Prostate gland (tissue), 2 donors: ENCODE measurements around the gene MIER2.
"Not testable (repeated sequence)": the region's sequence is repeated elsewhere in the genome, so short reads cannot be mapped to it uniquely, and the experiment has no call there.

Experiments used
- POLR2A ChIP-seq: fragments of 450-650 bp; IDR thresholded peaks from one replicate; pipeline ENCODE4 v1.6.1; 2016; ENCODE audit warnings: antibody characterized with exemption, mild to moderate bottlenecking
- POLR2AphosphoS5 ChIP-seq: sonication (generic); formaldehyde crosslinking; IDR thresholded peaks from one replicate; pipeline ENCODE4 v1.6.1; 2017; ENCODE audit warnings: antibody characterized with exemption
- TF ChIP-seq, protein P1 (sequence below), 4 experiments: fragments of 200-600 bp in 2 of 4; fragments of 450-650 bp in 2 of 4; sonication (generic) in 2 of 4; IDR thresholded peaks; 1 replicate in 3 of 4; 2 replicates in 1 of 4; pipeline ENCODE4 v1.5.1; 2016 to 2019; ENCODE audit warnings: antibody characterized with exemption in 4 of 4, mild to moderate bottlenecking in 2 of 4, moderate library complexity in 2 of 4

DNA sequence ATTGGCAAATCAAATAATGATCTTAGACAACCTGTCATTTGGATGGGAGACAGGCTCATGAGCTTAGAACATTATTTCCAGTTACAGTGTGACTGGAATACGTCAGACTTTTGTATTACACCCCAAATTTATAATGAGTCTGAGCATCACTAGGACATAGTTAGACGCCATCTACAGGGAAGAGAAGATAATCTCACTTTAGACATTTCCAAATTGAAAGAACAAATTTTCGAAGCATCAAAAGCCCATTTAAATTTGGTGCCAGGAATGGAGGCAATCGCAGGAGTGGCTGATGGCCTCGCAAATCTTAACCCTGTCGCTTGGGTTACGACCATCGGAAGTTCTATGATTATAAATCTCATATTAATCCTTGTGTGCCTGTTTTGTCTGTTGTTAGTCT is 41.6 kb upstream of the MIER2 start:
- TF ChIP-seq POLR2AphosphoS5, POLR2A: not testable (repeated sequence)
- TF ChIP-seq, protein P1, sequence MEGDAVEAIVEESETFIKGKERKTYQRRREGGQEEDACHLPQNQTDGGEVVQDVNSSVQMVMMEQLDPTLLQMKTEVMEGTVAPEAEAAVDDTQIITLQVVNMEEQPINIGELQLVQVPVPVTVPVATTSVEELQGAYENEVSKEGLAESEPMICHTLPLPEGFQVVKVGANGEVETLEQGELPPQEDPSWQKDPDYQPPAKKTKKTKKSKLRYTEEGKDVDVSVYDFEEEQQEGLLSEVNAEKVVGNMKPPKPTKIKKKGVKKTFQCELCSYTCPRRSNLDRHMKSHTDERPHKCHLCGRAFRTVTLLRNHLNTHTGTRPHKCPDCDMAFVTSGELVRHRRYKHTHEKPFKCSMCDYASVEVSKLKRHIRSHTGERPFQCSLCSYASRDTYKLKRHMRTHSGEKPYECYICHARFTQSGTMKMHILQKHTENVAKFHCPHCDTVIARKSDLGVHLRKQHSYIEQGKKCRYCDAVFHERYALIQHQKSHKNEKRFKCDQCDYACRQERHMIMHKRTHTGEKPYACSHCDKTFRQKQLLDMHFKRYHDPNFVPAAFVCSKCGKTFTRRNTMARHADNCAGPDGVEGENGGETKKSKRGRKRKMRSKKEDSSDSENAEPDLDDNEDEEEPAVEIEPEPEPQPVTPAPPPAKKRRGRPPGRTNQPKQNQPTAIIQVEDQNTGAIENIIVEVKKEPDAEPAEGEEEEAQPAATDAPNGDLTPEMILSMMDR (IDR thresholded peaks at IDR 0.05), result not testable (repeated sequence)
